ENCODE measurements around the gene CCDC160.
"Not testable (repeated sequence)": the region's sequence is repeated elsewhere in the genome, so short reads cannot be mapped to it uniquely, and the experiment has no call there.

Gene CCDC160

GRCh38 chrX:134206221-134206620 is 30.8 kb upstream of the CCDC160 start:
- TF ChIP-seq CTCF (IDR thresholded peaks at IDR 0.05), result no peak
- Histone ChIP-seq H3K36me3 (ENCODE audit: control insufficient read depth, insufficient read depth, low read length) (no peaks in the 10 kb centered on the region), H2AFZ (no peak overlapping the region), H3K4me3 (ENCODE audit: low read depth, low read length) (no peak overlapping the region), H3K4me2 (ENCODE audit: low read length) (no peak overlapping the region), H3K27me3 (ENCODE audit: control insufficient read depth, insufficient read depth, low read length) (no peaks in the 10 kb centered on the region), H3K9me3 (ENCODE audit: control insufficient read depth, low read length) (no peaks in the 10 kb centered on the region), H3K79me2 (no peaks in the 10 kb centered on the region), H3K4me1 (no peaks in the 10 kb centered on the region), H3K9ac (no peak overlapping the region), H3K27ac (no peak overlapping the region)

GRCh38 chrX:134210465-134210864 is 26.5 kb upstream of the CCDC160 start:
- Histone ChIP-seq H3K4me1 (no peaks in the 10 kb centered on the region), H3K27me3 (ENCODE audit: control insufficient read depth, insufficient read depth, low read length) (no peaks in the 10 kb centered on the region), H3K4me2 (ENCODE audit: low read length) (no peak overlapping the region), H3K27ac (no peak overlapping the region), H3K4me3 (ENCODE audit: low read depth, low read length) (no peak overlapping the region), H3K36me3 (ENCODE audit: control insufficient read depth, insufficient read depth, low read length) (no peaks in the 10 kb centered on the region), H3K79me2 (no peaks in the 10 kb centered on the region), H3K9me3 (ENCODE audit: control insufficient read depth, low read length) (no peaks in the 10 kb centered on the region), H3K9ac (no peak overlapping the region), H2AFZ (no peak overlapping the region)
- no peak for TF ChIP-seq CTCF (IDR thresholded peaks at IDR 0.05)

- no peak overlapping the region for H3K4me2 ChIP-seq (ENCODE audit: low read length)
- H3K9me3 ChIP-seq (ENCODE audit: control insufficient read depth, low read length), result no peaks in the 10 kb centered on the region
- no peak overlapping the region for H3K9ac ChIP-seq
- H3K27ac ChIP-seq, result no peak overlapping the region
- no peaks in the 10 kb centered on the region for H3K4me1 ChIP-seq
- no peak overlapping the region for H2AFZ ChIP-seq
- H3K79me2 ChIP-seq, result no peaks in the 10 kb centered on the region
- H3K27me3 ChIP-seq (ENCODE audit: control insufficient read depth, insufficient read depth, low read length), result no peaks in the 10 kb centered on the region
- TF ChIP-seq CTCF (IDR thresholded peaks at IDR 0.05), result no peak
- H3K36me3 ChIP-seq (ENCODE audit: control insufficient read depth, insufficient read depth, low read length), result no peaks in the 10 kb centered on the region
- H3K4me3 ChIP-seq (ENCODE audit: low read depth, low read length), result no peak overlapping the region
These were observed 1.7 kb upstream of the CCDC160 start for GRCh38 chrX:134235236-134235635.

GRCh38 chrX:134238144-134238543 is 1.2 kb downstream of the CCDC160 start:
- H3K27ac ChIP-seq; H3K27me3 ChIP-seq (ENCODE audit: control insufficient read depth, insufficient read depth, low read length); H3K79me2 ChIP-seq; H3K36me3 ChIP-seq (ENCODE audit: control insufficient read depth, insufficient read depth, low read length); H3K4me1 ChIP-seq; H3K9ac ChIP-seq; H3K9me3 ChIP-seq (ENCODE audit: control insufficient read depth, low read length): not testable (repeated sequence)
- peak overlapping the region; percentile 66 for H3K4me3 ChIP-seq (ENCODE audit: low read depth, low read length)
- H3K4me2 ChIP-seq (ENCODE audit: low read length), result peak overlapping the region; percentile 67
- peak overlapping the region; percentile 80 for H2AFZ ChIP-seq

GRCh38 chrX:134239016-134239415 is 2.0 kb downstream of the CCDC160 start:
- Histone ChIP-seq H3K4me3 (ENCODE audit: low read depth, low read length) (no peak overlapping the region), H3K27ac (no peak overlapping the region), H3K9me3 (ENCODE audit: control insufficient read depth, low read length) (no peaks in the 10 kb centered on the region), H3K36me3 (ENCODE audit: control insufficient read depth, insufficient read depth, low read length) (no peaks in the 10 kb centered on the region), H3K4me1 (no peaks in the 10 kb centered on the region), H2AFZ (no peak overlapping the region), H3K4me2 (ENCODE audit: low read length) (no peak overlapping the region), H3K9ac (no peak overlapping the region), H3K79me2 (no peaks in the 10 kb centered on the region), H3K27me3 (ENCODE audit: control insufficient read depth, insufficient read depth, low read length) (no peaks in the 10 kb centered on the region)
- no peak for TF ChIP-seq CTCF (IDR thresholded peaks at IDR 0.05)
